ENCODE measurements around the gene DOCK2. TPM values are rescaled to one million over a fixed set of nuclear protein-coding genes. Genes with fewer than 3 reads are reported as not detected.

The DOCK2 gene
- total and polyA plus RNA-seq, 2 donors from 2014 or later = 1.0 to 42.0 TPM

GRCh38 chr5:169933127-169933526 is 296.1 kb downstream of the DOCK2 start:
- Histone ChIP-seq H3K9me3 (ENCODE audit: control insufficient read depth in 2 of 3, insufficient read depth in 1 of 3, low read length in 3 of 3) (no peaks in the 10 kb centered on the region), H3K27me3 (ENCODE audit: control insufficient read depth, insufficient read depth, low read length) (no peaks in the 10 kb centered on the region), H3K36me3 (ENCODE audit: control insufficient read depth in 2 of 3, insufficient read depth in 3 of 3, low read length in 3 of 3) (no peaks in the 10 kb centered on the region), H3K4me3 (ENCODE audit: low read length in 3 of 3) (no peak overlapping the region), H3K4me1 (ENCODE audit: control insufficient read depth in 2 of 3, insufficient read depth in 2 of 3, low read depth in 1 of 3, low read length in 3 of 3) (peaks cover 0 to 3% (median 0%) of the 10 kb centered on the region in 3 donors), H3K9ac (ENCODE audit: low read length in 3 of 3) (no peak overlapping the region), H3K27ac (ENCODE audit: low read depth in 2 of 2, low read length in 2 of 2) (no peak overlapping the region)
- no peak for DNase-seq
- TF ChIP-seq, protein P1, sequence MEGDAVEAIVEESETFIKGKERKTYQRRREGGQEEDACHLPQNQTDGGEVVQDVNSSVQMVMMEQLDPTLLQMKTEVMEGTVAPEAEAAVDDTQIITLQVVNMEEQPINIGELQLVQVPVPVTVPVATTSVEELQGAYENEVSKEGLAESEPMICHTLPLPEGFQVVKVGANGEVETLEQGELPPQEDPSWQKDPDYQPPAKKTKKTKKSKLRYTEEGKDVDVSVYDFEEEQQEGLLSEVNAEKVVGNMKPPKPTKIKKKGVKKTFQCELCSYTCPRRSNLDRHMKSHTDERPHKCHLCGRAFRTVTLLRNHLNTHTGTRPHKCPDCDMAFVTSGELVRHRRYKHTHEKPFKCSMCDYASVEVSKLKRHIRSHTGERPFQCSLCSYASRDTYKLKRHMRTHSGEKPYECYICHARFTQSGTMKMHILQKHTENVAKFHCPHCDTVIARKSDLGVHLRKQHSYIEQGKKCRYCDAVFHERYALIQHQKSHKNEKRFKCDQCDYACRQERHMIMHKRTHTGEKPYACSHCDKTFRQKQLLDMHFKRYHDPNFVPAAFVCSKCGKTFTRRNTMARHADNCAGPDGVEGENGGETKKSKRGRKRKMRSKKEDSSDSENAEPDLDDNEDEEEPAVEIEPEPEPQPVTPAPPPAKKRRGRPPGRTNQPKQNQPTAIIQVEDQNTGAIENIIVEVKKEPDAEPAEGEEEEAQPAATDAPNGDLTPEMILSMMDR (IDR thresholded peaks at IDR 0.05; ENCODE audit: borderline replicate concordance, extremely low read depth, insufficient read depth) = no peak
- intact Hi-C loops (cut with DNase I) = no loop called here
- no peak for FAIRE-seq

DNA sequence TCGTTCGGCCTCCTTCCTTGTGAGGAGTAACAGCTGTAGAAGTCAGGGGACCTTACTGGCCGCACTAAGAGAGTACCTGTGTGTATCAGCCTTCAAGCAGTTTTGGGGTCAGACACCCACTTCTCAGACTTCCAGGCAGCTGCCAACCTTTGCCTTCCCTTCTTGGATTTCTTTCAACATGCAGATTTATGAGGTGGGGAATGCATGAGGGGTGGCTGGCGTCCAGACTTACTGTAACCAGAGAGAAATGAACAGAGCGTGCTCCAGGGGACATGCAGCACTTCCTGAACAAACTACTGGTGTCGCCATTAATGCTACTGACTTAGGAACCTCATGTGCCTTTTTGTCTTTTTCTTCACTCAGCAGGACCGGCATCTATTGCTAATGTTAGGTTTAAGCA is 296.5 kb downstream of the DOCK2 start:
- H3K9me3 ChIP-seq (ENCODE audit: control insufficient read depth in 2 of 3, insufficient read depth in 1 of 3, low read length in 3 of 3) = no peaks in the 10 kb centered on the region
- intact Hi-C loops (cut with DNase I) = no loop called here
- H3K4me3 ChIP-seq (ENCODE audit: low read length in 3 of 3) = no peak overlapping the region
- FAIRE-seq = no peak
- DNase-seq = peak in 3 of 5 donors; percentile 36 to 76 (median 51)
- TF ChIP-seq, protein P1 (IDR thresholded peaks at IDR 0.05; ENCODE audit: borderline replicate concordance, extremely low read depth, insufficient read depth) = no peak
- no peak overlapping the region for H3K27ac ChIP-seq (ENCODE audit: low read depth in 2 of 2, low read length in 2 of 2)
- H3K27me3 ChIP-seq (ENCODE audit: control insufficient read depth, insufficient read depth, low read length) = no peaks in the 10 kb centered on the region
- H3K36me3 ChIP-seq (ENCODE audit: control insufficient read depth in 2 of 3, insufficient read depth in 3 of 3, low read length in 3 of 3) = no peaks in the 10 kb centered on the region
- peaks cover 0 to 3% (median 0%) of the 10 kb centered on the region in 3 donors for H3K4me1 ChIP-seq (ENCODE audit: control insufficient read depth in 2 of 3, insufficient read depth in 2 of 3, low read depth in 1 of 3, low read length in 3 of 3)
- no peak overlapping the region for H3K9ac ChIP-seq (ENCODE audit: low read length in 3 of 3)

GRCh38 chr5:169934990-169935389 is 297.9 kb downstream of the DOCK2 start:
- Histone ChIP-seq H3K27me3 (ENCODE audit: control insufficient read depth, insufficient read depth, low read length) (no peaks in the 10 kb centered on the region), H3K4me3 (ENCODE audit: low read length in 3 of 3) (no peak overlapping the region), H3K9ac (ENCODE audit: low read length in 3 of 3) (no peak overlapping the region), H3K27ac (ENCODE audit: low read depth in 2 of 2, low read length in 2 of 2) (no peak overlapping the region), H3K36me3 (ENCODE audit: control insufficient read depth in 2 of 3, insufficient read depth in 3 of 3, low read length in 3 of 3) (no peaks in the 10 kb centered on the region), H3K4me1 (ENCODE audit: control insufficient read depth in 2 of 3, insufficient read depth in 2 of 3, low read depth in 1 of 3, low read length in 3 of 3) (peaks cover 0 to 3% (median 0%) of the 10 kb centered on the region in 3 donors), H3K9me3 (ENCODE audit: control insufficient read depth in 2 of 3, insufficient read depth in 1 of 3, low read length in 3 of 3) (no peaks in the 10 kb centered on the region)
- DNase-seq (no peak), FAIRE-seq (no peak)
- TF ChIP-seq, protein P1 (IDR thresholded peaks at IDR 0.05; ENCODE audit: borderline replicate concordance, extremely low read depth, insufficient read depth) = no peak
- intact Hi-C loops (cut with DNase I) = no loop called here

DNA sequence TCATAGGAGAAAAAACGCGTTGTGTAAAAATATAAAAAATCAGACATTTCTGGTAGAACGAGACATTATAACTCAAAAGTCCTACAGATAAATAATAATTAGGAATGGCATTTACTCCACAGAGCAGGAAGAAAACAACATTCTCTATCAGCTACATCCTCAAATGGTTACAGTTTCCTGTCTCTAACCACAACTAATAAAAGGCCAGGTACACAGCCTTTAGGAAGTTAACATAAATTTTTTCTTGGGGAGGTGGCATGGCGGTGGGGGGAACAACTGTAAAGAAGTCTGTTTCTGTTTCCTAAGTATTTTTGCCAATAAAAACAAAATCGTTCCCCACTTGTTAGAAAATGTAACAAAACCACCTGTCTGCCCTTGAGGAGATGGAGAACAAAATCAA is 298.7 kb downstream of the DOCK2 start:
- no peaks in the 10 kb centered on the region for H3K27me3 ChIP-seq (ENCODE audit: control insufficient read depth, insufficient read depth, low read length)
- FAIRE-seq = no peak
- DNase-seq = no peak
- intact Hi-C loops (cut with DNase I) = no loop called here
- H3K4me1 ChIP-seq (ENCODE audit: control insufficient read depth in 2 of 3, insufficient read depth in 2 of 3, low read depth in 1 of 3, low read length in 3 of 3) = peaks cover 0 to 3% (median 0%) of the 10 kb centered on the region in 3 donors
- H3K27ac ChIP-seq (ENCODE audit: low read depth in 2 of 2, low read length in 2 of 2) = no peak overlapping the region
- no peaks in the 10 kb centered on the region for H3K9me3 ChIP-seq (ENCODE audit: control insufficient read depth in 2 of 3, insufficient read depth in 1 of 3, low read length in 3 of 3)
- TF ChIP-seq, protein P1 (IDR thresholded peaks at IDR 0.05; ENCODE audit: borderline replicate concordance, extremely low read depth, insufficient read depth) = no peak
- no peak overlapping the region for H3K4me3 ChIP-seq (ENCODE audit: low read length in 3 of 3)
- H3K36me3 ChIP-seq (ENCODE audit: control insufficient read depth in 2 of 3, insufficient read depth in 3 of 3, low read length in 3 of 3) = no peaks in the 10 kb centered on the region
- no peak overlapping the region for H3K9ac ChIP-seq (ENCODE audit: low read length in 3 of 3)

Measured in kidney (tissue), 14 donors.